AG08396 (cell line): ENCODE data around the gene KRTAP10-8.
"Not testable (repeated sequence)": the region's sequence is repeated elsewhere in the genome, so short reads cannot be mapped to it uniquely, and the experiment has no call there.

Experiments used
- DNase-seq: peaks from one replicate; pipeline ENCODE4 v3.0.0; 2012; ENCODE audit warnings: low spot score, mixed read lengths

Gene KRTAP10-8

GRCh38 chr21:44618504-44618903 is 6.6 kb downstream of the KRTAP10-8 start:
- DNase-seq: no peak

GRCh38 chr21:44618909-44619308 is 7.0 kb downstream of the KRTAP10-8 start:
- DNase-seq: no peak

GRCh38 chr21:44619886-44620285 is 8.0 kb downstream of the KRTAP10-8 start:
- no peak for DNase-seq

GRCh38 chr21:44623575-44623974 is 11.7 kb downstream of the KRTAP10-8 start:
- DNase-seq: no peak

GRCh38 chr21:44625756-44626155 is 13.9 kb downstream of the KRTAP10-8 start:
- DNase-seq: no peak

- no peak for DNase-seq
Measured at GRCh38 chr21:44626262-44626661, 14.4 kb downstream of the KRTAP10-8 start.

- no peak for DNase-seq
Measured at GRCh38 chr21:44626673-44627143, 14.8 kb downstream of the KRTAP10-8 start, which contains the start of gene KRTAP10-9. KRTAP10-9 (plus strand) TSS chr21:44627093; CDS start chr21:44627172, 79 bp downstream.

GRCh38 chr21:44627181-44627822 is 15.4 kb downstream of the KRTAP10-8 start:
- not testable (repeated sequence) for DNase-seq

GRCh38 chr21:44627831-44628233 is 16.0 kb downstream of the KRTAP10-8 start:
- not testable (repeated sequence) for DNase-seq

GRCh38 chr21:44628707-44629391 is 17.0 kb downstream of the KRTAP10-8 start:
- DNase-seq: no peak

- DNase-seq: no peak
Measured at GRCh38 chr21:44630440-44630839, 18.6 kb downstream of the KRTAP10-8 start.

- DNase-seq: no peak
Measured at GRCh38 chr21:44632067-44632466, 20.2 kb downstream of the KRTAP10-8 start.

GRCh38 chr21:44636209-44637017 is 24.5 kb downstream of the KRTAP10-8 start:
- no peak for DNase-seq

- DNase-seq: no peak
Measured at GRCh38 chr21:44637018-44637850, 25.4 kb downstream of the KRTAP10-8 start, which contains the start of gene KRTAP10-10. KRTAP10-10 (plus strand) TSS chr21:44637356; CDS start chr21:44637418, 62 bp downstream.

GRCh38 chr21:44637851-44638348 is 26.0 kb downstream of the KRTAP10-8 start:
- not testable (repeated sequence) for DNase-seq

GRCh38 chr21:44638506-44639330 is 26.8 kb downstream of the KRTAP10-8 start:
- not testable (repeated sequence) for DNase-seq

GRCh38 chr21:44639331-44639655 is 27.4 kb downstream of the KRTAP10-8 start:
- no peak for DNase-seq

GRCh38 chr21:44640761-44641160 is 28.9 kb downstream of the KRTAP10-8 start:
- no peak for DNase-seq

GRCh38 chr21:44643741-44644310 is 31.9 kb downstream of the KRTAP10-8 start:
- DNase-seq: no peak

GRCh38 chr21:44644878-44645277 is 33.0 kb downstream of the KRTAP10-8 start:
- DNase-seq: no peak
